KG1 (cell line): ENCODE data around the gene MCCD1.
A peak's percentile ranks its signal among the peaks of the same experiment; 100 is the strongest.

Experiments used
- DNase-seq: peaks from one replicate; lab custom pipeline; 2025; lab: John Stamatoyannopoulos, UW

MCCD1 gene

GRCh38 chr6:31513456-31514165 is 15.2 kb upstream of the MCCD1 start:
- no peak for DNase-seq

GRCh38 chr6:31521835-31522234 is 6.9 kb upstream of the MCCD1 start:
- DNase-seq, result no peak

DNA sequence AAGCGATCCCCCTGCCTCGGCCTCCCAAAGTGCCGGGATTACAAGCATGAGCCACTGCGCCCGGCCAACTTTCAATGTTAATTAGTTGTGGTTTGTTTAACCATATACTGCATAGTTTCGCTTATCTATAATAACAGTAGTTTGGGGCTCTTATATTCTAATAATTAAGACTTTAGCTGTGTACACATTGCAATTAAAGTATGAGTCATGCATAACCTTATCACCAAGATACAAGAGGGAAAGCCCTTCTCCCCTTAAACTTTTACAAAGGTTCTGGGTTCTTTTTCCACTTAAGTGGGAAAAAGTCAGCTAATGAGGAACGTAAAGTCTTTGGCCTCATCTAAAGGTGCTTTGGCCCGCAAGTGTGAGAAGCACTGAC is 3.2 kb upstream of the MCCD1 start:
- DNase-seq, result no peak

- DNase-seq, result no peak
Measured at GRCh38 chr6:31525932-31526591, 2.7 kb upstream of the MCCD1 start.

DNA sequence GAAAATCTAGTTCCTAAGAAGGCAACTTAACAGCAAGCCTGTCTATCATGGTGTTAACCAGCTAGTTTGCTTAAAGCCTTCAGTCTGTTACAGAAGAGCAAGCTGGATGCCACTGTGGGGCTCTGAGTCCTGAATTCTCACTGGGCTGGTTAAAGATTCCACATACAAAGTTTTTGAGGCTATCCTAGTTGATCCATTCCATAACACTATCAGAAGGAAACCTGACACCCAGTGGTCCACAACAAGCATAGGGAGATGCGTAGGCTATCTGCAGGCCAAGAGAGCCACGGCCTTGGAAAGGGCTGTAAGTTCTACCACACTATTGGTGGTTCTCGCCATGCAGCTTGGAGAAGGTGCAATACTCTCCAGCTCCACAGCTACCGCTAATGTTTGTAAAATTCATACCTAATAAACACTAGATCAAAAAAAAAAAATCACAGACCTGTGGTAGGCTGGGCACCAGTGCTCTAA is 420 bp upstream of the MCCD1 start:
- DNase-seq, result no peak

- DNase-seq, result no peak
Measured at GRCh38 chr6:31529329-31530150, 778 bp downstream of the MCCD1 start.

DNA sequence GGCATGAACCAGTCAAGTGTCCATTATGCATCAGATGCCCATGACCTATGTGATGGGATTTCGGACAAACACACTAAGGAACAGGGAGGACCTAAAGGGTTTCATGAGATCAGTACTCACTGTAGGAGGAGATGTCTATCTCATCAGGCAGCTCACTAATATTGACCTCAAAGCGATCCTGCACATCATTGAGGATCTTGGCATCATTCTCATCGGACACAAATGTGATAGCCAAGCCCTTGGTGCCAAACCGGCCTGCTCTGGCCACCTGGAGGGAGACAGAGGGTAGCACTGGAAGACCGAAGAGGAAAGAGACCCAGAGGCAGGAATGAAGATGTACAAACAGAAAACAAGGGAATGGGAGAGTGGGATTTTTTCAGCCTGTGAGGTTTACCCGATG is 1.9 kb downstream of the MCCD1 start:
- DNase-seq, result no peak

DNA sequence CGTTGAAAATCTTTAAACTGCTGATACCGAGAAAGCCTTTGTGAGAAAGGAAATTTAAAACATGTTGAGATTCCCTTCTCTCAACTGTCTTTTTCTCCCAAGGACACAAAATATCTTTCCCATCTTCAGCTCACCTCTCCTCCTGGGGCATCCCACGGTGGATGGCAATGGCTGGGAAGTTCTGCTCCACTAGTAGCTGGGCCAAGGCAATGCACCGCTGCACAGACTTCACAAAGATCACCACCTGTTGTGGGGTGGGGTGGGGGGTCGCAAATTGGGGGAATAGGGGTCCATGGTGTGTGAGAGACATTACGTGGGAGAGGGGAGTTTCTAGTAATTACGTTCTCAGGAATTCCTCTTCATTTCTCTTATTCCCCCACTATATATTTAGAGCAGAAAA is 2.4 kb downstream of the MCCD1 start:
- DNase-seq, result no peak

DNA sequence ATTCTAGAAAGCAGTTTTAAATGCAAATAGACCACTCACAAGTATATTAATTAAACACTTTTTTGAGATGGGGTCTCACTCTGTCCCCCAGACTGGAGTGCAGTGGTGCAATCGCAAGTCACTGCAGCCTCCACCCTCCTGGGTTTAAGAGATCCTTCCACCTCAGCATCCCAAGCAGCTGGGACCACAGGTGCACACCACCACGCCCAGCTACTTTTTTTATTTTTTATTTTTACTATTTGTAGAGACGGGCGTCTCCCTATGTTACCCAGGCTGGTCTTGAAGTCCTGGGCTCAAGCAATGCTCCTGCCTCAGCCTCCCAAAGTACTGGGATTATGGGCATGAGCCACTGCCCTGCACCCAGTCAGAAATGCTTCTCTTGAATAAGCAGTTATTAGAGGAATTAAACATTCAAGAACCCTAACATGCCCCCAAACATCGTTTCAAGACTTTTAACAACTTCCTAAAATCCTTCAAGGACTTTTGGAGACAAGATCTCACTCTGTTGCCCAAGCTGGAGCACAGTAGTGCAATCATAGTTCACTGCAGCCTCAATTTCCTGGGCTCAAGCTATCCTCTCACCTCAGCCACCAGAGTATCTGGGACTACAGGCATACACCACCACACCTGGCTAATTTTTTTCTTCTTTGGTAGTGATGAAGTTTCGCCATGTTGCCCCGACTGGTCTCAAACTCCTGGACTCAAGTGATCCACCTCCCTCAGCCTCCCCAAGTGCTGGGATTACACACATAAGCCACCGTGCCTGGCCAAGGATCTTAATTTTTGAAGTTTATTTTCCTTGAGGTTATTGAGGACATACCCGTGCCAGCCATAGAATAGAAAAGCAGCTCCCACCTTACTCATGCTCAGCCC is 3.2 kb downstream of the MCCD1 start:
- DNase-seq, result no peak

- no peak for DNase-seq
Measured at GRCh38 chr6:31532644-31533454, 4.1 kb downstream of the MCCD1 start.

- DNase-seq, result no peak
Measured at GRCh38 chr6:31533455-31533841, 4.7 kb downstream of the MCCD1 start.

DNA sequence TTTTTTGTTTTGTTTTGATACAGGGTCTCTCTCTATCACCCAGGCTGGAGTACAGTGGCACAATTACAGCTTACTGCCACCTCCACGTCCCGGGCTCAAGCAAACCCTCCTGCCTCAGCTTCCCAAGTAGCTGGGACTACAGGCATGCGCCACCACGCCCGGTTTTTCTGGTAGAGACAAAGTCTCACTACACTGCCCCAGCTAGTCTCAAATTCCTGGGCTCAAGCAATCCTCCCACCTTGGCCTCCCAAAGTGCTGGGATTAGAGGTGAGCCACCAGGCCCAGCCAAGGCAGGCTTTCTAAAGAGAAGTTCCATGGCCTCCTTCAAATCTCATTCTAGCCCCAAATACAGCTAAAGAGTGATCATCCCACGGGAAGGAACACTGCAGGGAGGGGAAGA is 5.2 kb downstream of the MCCD1 start:
- no peak for DNase-seq

DNA sequence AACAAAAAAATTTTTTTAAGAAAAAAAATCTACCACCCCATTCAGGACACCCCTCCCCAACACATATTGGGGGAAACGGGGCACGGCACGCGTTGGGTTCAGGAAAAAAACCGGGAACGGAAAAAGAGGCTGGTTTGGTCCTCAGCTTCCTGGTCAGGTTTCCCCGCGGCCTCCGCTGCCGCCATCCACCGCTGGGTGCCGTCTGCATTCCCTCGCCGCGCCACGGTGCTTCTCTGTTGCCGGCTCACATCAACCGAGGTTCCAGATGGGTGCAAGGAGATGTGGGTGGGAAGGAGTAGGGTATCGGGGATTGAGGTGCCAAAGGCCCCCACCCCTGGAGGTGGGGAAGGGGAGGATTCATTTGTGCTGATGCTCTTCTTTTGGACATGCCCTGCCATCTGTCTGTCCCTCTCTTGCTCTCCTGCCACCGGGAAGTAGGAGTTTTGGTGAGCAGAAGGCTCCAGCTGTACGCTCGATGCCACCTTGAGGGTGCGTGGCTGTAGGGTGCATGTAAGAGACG is 5.8 kb downstream of the MCCD1 start:
- no peak for DNase-seq

- no peak for DNase-seq
Measured at GRCh38 chr6:31535538-31536324, 7.0 kb downstream of the MCCD1 start.

- DNase-seq, result no peak
Measured at GRCh38 chr6:31538805-31539400, 10.1 kb downstream of the MCCD1 start.

DNA sequence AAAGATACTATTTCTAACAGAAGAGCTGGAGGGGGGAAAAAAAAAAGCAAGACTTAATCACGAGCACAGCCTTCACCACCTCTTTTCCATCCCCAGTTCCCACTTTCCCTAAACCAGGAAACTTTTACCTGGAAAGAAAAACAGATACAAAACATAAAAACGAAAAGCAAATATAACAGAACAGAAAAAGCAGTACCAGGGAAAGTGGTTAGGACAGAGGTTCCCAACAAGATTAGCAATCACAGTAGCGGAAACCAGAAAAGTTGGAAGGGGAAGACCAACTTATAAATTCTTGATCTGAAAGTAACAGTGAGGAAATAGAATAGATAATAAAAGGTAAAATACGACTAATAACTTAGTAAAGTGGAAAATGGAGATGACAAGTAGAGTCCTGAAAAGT is 11.9 kb downstream of the MCCD1 start:
- DNase-seq, result no peak

GRCh38 chr6:31541059-31541657 is 12.4 kb downstream of the MCCD1 start:
- DNase-seq, result peak; percentile 57

GRCh38 chr6:31541658-31542521 is 13.1 kb downstream of the MCCD1 start, which contains the start of gene DDX39B:
TSS of gene DDX39B (minus strand) at chr6:31542003. CDS start at chr6:31540532, 1,471 bp downstream.
- peak; percentile 99 for DNase-seq
